HEK293T (cell line): ENCODE results near the gene STXBP4.

Source experiments
- CTCF ChIA-PET: fragments of 350-600 bp; formaldehyde crosslinking; extraction: SDS; loops from one replicate; lab custom pipeline; 2021; ENCODE audit warnings: antibody characterized with exemption, inconsistent platforms; lab: Yijun Ruan, JAX
- POLR2A ChIA-PET: fragments of 350-600 bp; formaldehyde crosslinking; extraction: SDS; loops from one replicate; lab custom pipeline; 2020; ENCODE audit warnings: antibody characterized with exemption, inconsistent platforms; lab: Yijun Ruan, JAX
- DNase-seq: peaks from one replicate; pipeline ENCODE4 v3.0.0; 2012; ENCODE audit warnings: mixed read lengths; ENCODE audit errors: extremely low spot score
- ARNT ChIP-seq: fragments of 450-650 bp; IDR thresholded peaks from 2 replicates; pipeline ENCODE4 v1.6.1; 2017; ENCODE audit warnings: mild to moderate bottlenecking
- BHLHE40 ChIP-seq: fragments of 450-650 bp; IDR thresholded peaks from 2 replicates; pipeline ENCODE4 v1.6.1; 2016; ENCODE audit warnings: mild to moderate bottlenecking, moderate library complexity, borderline replicate concordance
- CTBP1 ChIP-seq: fragments of 450-650 bp; IDR thresholded peaks from 2 replicates; pipeline ENCODE4 v1.6.1; 2016; ENCODE audit warnings: borderline replicate concordance
- ELF4 ChIP-seq: fragments of 450-650 bp; IDR thresholded peaks from 2 replicates; pipeline ENCODE4 v1.6.1; 2017; ENCODE audit warnings: antibody characterized with exemption
- FOXA1 ChIP-seq: fragments of 450-650 bp; IDR thresholded peaks from 2 replicates; pipeline ENCODE4 v1.6.1; 2016; ENCODE audit warnings: mild to moderate bottlenecking
- FOXK2 ChIP-seq: fragments of 450-650 bp; IDR thresholded peaks from 2 replicates; pipeline ENCODE4 v1.6.1; 2016; ENCODE audit warnings: mild to moderate bottlenecking
- FOXM1 ChIP-seq: fragments of 450-650 bp; IDR thresholded peaks from 2 replicates; pipeline ENCODE4 v1.6.1; 2017; ENCODE audit warnings: mild to moderate bottlenecking, borderline replicate concordance
- HDGF ChIP-seq: fragments of 450-650 bp; IDR thresholded peaks from 2 replicates; pipeline ENCODE4 v1.6.1; 2017; ENCODE audit warnings: antibody characterized with exemption, borderline replicate concordance
- L3MBTL2 ChIP-seq: fragments of 450-650 bp; conservative IDR thresholded peaks from 2 replicates; pipeline ENCODE4 v1.6.1; 2016; ENCODE audit warnings: mild to moderate bottlenecking
- LEF1 ChIP-seq: fragments of 450-650 bp; IDR thresholded peaks from 2 replicates; pipeline ENCODE4 v1.6.1; 2017; ENCODE audit warnings: mild to moderate bottlenecking, borderline replicate concordance
- NFRKB ChIP-seq: fragments of 450-650 bp; IDR thresholded peaks from 2 replicates; pipeline ENCODE4 v1.6.1; 2016; ENCODE audit warnings: mild to moderate bottlenecking, moderate library complexity
- PKNOX1 ChIP-seq: fragments of 450-650 bp; IDR thresholded peaks from 2 replicates; pipeline ENCODE4 v1.6.1; 2016
- SP1 ChIP-seq: fragments of 450-650 bp; IDR thresholded peaks from 2 replicates; pipeline ENCODE4 v1.6.1; 2017
- SUZ12 ChIP-seq: fragments of 450-650 bp; IDR thresholded peaks from 2 replicates; pipeline ENCODE4 v1.6.1; 2016; ENCODE audit warnings: mild to moderate bottlenecking
- TARDBP ChIP-seq: fragments of 450-650 bp; IDR thresholded peaks from 2 replicates; pipeline ENCODE4 v1.6.1; 2016
- ZNF384 ChIP-seq: fragments of 450-650 bp; IDR thresholded peaks from 2 replicates; pipeline ENCODE4 v1.6.1; 2016

Gene STXBP4

GRCh38 chr17:55167024-55167725 is 198.6 kb downstream of the STXBP4 start:
- ChIA-PET CTCF (interaction anchor here (0.9 kb wide), 1 partner anchor 11 kb away, joined by 3 read pairs; no protein-coding TSS in a partner anchor), POLR2A (no interaction called here)
- TF ChIP-seq BHLHE40 (no peak), SP1 (no peak), NFRKB (no peak), FOXA1 (no peak), ZNF384 (no peak), HDGF (no peak), CTBP1 (no peak), FOXM1 (no peak), SUZ12 (no peak), FOXK2 (no peak), LEF1 (no peak)
- DNase-seq = no peak

- no peak for TF ChIP-seq LEF1
- TF ChIP-seq FOXK2 = no peak
- TF ChIP-seq ELF4 = no peak
- TF ChIP-seq BHLHE40 = no peak
- TF ChIP-seq L3MBTL2 = no peak
- no peak for TF ChIP-seq ZNF384
- TF ChIP-seq SP1 = no peak
- POLR2A ChIA-PET = no interaction called here
- no peak for DNase-seq
- CTCF ChIA-PET = no interaction called here
Observed at GRCh38 chr17:55168958-55169687, 200.6 kb downstream of the STXBP4 start.

- no peak for TF ChIP-seq BHLHE40
- TF ChIP-seq FOXM1 = no peak
- TF ChIP-seq SUZ12 = no peak
- TF ChIP-seq ZNF384 = no peak
- TF ChIP-seq CTBP1 = no peak
- TF ChIP-seq PKNOX1 = no peak
- TF ChIP-seq ELF4 = no peak
- no peak for TF ChIP-seq TARDBP
- no peak for TF ChIP-seq FOXA1
- no peak for TF ChIP-seq HDGF
- TF ChIP-seq FOXK2 = no peak
- TF ChIP-seq LEF1 = no peak
- TF ChIP-seq NFRKB = no peak
- no peak for TF ChIP-seq SP1
- TF ChIP-seq L3MBTL2 = no peak
- CTCF ChIA-PET = no interaction called here
- no peak for DNase-seq
- POLR2A ChIA-PET = no interaction called here
Observed at GRCh38 chr17:55171634-55172328, 203.2 kb downstream of the STXBP4 start.

GRCh38 chr17:55172612-55173011 is 204.0 kb downstream of the STXBP4 start:
- TF ChIP-seq ELF4 = no peak
- TF ChIP-seq FOXA1 = no peak
- TF ChIP-seq SUZ12 = no peak
- no peak for TF ChIP-seq BHLHE40
- TF ChIP-seq CTBP1 = no peak
- TF ChIP-seq FOXM1 = no peak
- TF ChIP-seq FOXK2 = no peak
- TF ChIP-seq ZNF384 = no peak
- TF ChIP-seq SP1 = no peak
- no peak for TF ChIP-seq ARNT
- no peak for TF ChIP-seq L3MBTL2
- TF ChIP-seq TARDBP = no peak
- TF ChIP-seq PKNOX1 = no peak
- TF ChIP-seq HDGF = no peak
- no peak for TF ChIP-seq NFRKB
- no peak for TF ChIP-seq LEF1
- no peak for DNase-seq
- POLR2A ChIA-PET = no interaction called here
- CTCF ChIA-PET = no interaction called here

- CTCF ChIA-PET = no interaction called here
- TF ChIP-seq BHLHE40 (no peak), NFRKB (no peak), L3MBTL2 (no peak), CTBP1 (no peak), FOXM1 (no peak), FOXK2 (no peak), ELF4 (no peak)
- POLR2A ChIA-PET = no interaction called here
- no peak for DNase-seq
Observed at GRCh38 chr17:55174133-55174532, 205.6 kb downstream of the STXBP4 start.
